NCI-H524 treated with DMSO at 0.1 percent for 48 hours (cell line): ENCODE measurements around the gene TRPC4.

Source experiments
- DNase-seq: peaks from one replicate; lab custom pipeline; 2025; lab: John Stamatoyannopoulos, UW

TRPC4 gene

DNA sequence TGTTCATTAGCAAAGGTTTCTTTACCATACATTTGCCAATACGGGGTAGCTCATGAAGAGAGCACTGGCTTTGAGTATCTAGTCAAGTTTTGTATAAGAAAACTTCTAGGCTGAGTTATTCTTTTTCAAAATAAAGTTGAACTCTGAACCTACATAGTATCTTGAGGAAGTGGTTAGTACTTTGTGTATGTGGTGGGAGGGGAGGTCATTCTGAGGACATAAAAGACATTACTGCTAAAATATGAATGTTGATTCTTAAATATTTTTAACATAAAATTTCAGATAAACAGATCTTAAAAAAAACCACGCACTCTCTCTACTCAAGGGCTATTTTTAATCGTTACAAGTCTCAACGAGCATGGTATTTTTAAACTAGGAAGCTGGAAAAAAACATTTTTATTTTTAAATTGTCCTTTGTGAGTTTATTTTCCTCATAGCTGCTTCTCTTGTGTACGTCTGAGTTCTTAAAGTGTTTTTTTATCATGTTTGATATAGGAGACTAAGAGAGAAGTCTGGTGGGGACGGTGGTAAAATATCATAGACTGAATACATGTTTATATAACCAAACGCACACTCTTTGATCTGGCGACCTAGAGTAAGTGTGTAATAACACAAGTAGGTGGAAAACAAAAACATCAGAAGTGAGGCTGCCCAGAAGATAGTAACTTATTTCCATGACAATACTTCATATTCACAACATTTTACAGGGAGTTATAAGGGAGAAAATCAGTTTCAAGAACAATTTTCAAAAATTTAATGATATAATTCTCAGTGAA is 153.0 kb downstream of the TRPC4 start:
- DNase-seq = no peak

DNA sequence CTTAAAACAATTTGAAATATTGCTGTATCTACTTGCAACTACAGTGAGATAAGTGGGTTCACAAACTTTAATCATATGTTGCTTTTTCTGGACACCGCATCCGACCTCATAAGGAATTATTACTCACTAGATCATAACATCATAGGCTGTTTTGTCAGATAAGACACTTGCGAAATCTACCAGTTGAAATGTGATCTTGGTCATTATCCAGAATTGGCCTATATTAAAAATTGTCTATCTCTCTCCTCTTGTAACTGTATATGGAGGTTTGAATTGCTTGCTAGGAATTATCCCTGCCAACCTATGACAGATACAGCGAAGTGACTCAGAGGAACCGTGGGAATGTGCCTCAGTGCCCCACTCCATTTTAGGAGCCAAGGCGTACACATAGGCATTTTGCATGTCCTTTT is 154.0 kb downstream of the TRPC4 start:
- no peak for DNase-seq

DNA sequence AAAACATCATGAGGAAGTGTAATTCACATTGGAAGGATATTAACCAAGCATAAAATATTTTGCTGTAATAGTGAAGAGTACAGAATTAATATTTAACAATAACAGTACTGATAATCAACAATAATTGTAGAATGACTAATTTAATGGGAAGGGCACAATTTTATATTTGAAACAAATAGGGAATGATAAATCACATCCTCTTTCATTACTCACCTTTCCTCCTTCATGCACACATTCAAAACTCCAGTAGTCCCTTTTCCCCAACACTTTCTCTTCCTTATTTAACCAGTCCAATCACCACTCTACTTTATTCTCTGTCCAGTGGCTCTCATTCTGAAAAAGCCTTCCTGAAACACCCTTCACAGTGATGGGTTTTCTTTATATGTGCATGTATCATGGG is 160.3 kb downstream of the TRPC4 start:
- DNase-seq = no peak

DNA sequence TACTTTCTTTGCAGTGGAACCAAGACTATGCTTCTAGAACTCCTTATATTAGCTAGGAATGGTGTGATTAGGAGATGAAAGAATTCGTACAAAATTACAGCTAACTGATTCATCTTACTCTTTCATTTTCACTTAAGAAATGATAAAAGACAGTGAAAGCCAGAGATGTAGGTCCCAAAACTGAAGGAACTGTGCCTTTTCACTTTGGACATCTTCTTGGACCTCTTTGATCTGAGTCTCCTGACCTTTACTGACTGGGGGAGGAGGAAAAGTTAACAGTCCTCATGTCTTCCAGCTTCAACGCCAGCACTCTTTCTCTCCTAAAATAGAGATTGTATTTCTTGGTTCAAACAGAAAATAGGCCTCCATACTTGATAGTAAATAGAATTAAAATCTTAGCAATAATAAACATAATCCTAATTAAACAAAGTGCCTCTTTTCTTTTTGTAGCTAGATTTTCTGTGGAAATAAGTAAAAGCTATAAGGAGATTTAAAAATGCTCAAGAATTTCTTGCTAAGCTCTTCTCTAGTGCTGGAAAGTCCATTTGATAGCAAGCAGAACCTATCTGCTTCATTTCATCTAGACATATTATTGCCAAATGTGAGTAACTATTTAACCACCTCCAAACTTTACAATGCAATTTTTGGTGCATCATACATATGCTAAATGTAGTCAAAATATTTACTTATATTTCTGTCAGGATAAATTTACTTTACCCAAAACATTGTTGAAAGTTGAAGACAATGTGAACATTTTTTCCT is 161.7 kb downstream of the TRPC4 start:
- DNase-seq = no peak

DNA sequence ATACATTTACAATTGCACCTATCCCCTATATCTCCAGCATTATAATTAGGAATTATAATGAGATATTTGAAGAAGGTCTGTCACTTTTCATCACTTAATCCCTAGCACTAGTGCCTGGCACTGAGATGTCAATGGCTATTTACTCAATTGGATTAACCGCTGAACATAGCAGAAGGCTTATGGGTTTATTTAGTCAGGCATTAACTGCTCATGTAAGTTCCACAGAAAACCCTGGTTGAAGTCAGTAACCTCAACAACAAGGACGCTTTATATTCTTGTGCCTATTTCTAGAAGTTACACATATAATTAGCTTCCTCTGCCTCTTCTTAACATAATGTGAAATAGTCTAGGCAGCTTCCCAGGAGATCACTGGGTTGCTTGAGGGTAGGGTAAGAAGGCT is 163.5 kb downstream of the TRPC4 start:
- DNase-seq = no peak

DNA sequence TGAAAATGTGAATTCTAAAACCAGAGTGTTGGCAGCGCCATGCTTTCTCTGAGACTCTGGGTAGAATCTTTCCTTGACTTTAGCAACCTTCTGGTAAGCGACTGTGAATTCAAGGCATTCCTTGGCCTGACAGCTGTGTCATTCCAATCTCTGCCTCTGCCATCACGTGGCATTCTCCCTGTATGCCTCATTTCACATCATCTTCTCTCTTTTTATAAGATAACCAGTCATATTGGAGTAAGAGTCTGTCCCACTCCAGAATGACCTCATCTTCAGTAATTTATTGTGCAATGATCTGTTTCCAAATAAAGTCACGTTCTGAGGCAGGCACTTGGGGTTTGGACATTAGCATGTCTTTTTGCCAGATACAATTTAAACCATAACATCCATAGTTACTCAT is 167.6 kb downstream of the TRPC4 start:
- DNase-seq = no peak

DNA sequence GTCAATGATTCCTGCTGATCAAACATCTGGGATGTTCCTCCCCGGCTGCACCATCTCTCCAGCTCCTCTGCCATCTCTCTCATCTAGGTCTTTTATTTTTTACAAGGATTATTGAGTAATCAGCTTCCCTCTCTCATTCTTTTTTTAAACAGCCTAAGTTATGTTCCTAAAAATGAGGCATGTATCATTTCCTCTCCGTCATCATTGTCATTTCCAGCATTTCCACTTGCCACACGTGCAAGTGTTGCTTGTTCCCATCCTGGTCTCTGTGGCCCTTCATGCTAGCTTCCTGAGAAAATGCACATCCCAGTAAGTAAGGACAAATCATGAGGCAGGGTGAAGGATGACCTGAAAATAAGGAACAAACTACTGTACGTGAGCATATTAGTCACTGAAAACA is 168.3 kb downstream of the TRPC4 start:
- DNase-seq = no peak

DNA sequence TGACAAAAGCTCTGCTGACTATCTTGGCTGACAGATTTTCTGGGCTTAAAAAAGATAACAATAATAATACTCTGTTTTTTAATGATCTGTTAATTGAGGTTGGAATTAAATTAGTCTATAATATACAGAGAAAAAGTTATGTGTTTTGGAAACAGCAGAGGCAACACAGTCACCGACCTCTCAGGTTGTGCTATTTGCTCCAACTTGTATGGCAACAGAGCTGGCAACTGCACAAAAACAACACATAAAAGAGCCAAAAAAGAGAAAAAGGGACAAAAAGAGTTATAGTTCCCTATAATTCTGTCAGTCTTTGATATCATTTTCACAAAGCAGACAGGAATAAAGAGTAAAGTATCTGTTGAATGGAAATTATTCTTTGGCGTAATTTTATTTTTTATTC is 168.7 kb downstream of the TRPC4 start:
- DNase-seq = no peak

DNA sequence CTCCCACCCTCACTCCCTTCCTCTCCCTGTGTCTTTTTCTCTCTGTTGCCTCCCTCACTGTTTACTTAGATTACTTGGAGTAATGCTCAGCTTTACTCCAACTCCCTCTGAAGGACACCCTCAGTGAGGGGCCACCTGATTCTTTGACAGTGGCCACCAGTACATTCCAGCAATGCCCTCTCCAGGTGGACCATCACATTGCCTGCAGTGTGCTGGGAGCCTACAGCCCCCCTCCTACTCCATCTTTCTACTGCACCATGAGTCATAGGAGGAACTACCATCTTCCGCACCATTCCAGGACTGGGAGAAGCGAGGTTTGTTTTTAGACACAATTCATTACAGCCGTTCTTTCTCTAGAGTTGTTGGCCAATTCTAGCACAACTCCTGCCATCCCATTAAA is 174.4 kb downstream of the TRPC4 start:
- no peak for DNase-seq

DNA sequence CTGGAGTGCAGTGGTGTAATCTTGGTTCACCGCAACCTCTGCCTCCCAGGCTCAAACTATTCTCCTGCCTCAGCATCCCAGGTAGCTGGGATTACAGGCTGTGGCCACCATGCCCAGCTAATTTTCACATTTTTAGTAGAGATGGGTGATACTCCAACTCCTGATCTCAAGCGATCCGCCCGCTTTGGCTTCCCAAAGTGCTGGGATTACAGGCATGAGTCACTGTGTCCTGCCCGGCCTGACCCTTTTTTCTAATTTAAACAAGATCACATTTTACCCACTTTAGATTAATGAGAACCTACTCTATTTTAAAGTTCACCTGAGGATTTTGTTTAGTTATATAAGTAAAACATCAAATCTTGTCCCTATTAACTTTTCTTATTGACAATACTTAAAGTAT is 179.2 kb downstream of the TRPC4 start:
- DNase-seq = no peak

DNA sequence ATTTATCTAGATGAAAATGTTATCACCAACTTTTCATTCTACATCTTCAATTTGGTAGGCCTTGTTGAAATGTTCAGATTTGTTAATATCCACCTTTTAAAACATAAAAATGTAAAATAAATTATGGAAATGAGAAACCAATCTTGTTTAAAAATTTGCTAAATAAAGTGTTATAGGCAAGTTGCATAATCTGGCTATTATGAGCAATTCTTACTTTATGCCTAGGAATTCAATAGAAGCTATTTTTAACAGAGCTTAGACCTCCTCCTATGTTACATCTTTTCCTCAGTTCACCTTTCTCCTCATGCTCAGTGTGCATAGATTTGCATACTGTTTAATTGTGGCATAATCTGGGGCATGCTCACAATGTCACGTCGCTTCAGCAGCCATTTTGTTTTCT is 183.1 kb downstream of the TRPC4 start:
- DNase-seq = no peak

DNA sequence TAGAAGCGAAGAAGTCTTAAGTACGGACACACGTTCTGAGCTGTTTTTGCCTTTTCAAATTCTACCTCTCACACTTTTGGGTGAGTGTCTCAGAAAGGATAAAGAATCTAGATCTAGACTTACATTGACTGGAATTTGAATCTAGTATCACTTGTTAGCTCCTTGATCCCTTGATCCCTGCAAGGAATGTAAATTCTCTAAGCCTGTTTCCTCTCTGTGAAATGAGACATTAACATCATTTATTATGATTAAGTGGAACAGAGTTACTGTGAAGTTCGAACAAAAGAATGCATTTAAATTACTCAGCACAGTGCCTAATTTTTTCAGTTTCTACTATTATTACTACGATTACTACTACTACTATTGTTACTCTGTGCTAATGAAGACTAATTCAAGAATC is 184.4 kb downstream of the TRPC4 start:
- DNase-seq = no peak

DNA sequence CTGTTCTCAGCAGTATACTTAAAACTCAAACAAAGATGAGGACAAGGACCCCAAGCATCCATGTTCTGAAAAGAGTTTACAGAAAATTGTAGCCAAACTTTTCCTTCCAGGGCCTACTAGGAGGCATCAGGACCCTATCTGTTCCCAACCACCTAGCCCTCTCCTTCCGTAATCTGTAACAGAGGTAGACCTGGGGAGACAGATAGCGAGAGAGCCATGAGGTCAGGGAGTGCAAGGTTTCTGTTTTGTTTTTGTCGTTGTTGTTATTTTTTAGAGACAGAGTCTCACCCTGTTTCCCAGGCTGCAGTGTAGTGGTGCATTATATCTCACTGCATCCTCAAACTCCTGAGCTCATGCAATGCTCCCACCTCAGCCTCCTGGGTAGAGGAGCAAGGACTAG is 187.1 kb downstream of the TRPC4 start:
- DNase-seq = no peak

DNA sequence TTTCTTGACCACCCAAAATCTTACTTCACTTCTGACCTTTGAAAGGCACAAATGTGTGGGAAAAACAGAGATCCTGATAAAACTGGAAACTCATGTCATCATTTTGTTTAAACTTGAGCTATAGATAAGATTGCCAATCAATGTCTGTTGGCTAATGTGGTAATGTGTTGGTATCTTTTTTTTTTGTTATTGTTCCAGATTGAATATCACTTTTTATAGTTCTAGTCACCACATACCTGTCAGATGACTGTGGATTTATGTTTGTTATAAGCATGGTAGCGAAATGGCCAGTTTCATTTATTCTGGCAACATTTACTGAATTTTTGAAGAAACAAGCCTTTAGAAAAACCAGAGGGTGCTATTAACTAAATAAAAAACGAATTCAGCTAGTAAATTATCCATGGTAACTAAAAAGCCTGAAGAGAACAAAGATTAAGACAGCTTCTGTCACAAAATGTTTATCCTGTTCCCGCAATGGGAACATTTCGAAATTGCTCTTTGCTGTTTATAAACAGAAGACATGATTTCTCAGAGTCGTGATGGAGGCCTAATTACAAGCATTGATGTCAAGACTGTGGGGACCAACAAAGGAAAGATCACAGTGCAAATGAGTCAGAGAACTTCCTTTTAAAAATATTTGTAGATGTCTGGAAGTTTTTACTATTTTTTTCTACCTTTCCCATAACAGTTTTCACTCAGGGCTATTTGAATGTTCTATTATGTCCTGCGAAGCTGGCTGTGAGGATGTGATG is 188.1 kb downstream of the TRPC4 start:
- DNase-seq = no peak

DNA sequence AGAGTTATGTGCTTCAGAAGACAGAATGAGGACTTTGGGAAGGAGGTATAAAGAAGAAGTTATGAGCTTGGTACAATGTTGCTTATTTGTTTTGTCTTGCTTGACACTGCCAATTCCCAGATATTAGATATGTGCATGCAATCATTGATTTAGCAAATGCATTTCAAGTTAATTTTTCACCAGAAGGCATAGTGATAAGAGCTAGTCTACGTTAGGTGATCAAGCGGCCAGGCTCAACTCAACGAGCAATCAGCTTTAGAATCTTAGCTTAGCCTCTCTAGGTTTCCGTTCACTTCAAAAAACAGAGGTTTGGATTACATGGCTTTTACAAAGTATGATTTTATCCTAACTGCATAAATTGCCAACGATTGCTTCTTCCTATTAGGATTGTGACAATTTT is 189.4 kb downstream of the TRPC4 start:
- DNase-seq = no peak

DNA sequence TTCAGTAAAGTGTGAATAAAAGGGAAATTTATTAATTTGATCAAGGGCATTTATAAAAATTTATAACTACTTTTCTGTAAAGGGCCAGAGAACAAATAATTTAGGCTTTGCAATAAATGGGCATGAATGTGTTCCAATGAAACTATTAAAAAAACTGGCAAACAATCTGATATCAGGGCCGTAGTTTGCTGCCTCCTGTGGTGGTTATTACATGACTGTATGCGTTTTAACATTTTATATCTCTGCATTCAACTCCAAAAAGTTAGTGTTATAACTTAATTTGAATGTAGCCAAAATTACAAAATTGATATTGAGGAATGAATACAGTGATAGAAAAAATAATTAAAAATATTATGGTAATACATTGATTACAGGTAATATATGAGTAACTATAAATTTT is 190.5 kb downstream of the TRPC4 start:
- no peak for DNase-seq

DNA sequence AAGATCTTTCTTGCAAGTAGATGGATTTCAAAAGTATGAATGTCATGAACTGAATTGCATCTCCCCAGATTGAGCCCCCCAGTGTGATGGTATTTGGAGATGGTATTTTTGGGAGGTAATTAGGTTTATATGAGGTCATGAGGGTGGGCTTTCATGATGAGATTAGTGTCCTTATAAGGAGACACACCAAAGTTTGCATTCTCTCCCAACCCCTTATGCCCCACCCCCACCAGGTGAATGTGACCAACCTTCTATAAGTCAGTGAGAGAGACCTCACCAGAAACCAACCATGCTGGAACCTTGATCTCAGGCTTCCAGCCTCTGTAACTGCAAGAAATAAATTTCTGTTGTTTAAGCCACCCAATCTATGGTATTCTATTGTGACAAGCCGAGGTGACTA is 199.7 kb downstream of the TRPC4 start:
- no peak for DNase-seq

DNA sequence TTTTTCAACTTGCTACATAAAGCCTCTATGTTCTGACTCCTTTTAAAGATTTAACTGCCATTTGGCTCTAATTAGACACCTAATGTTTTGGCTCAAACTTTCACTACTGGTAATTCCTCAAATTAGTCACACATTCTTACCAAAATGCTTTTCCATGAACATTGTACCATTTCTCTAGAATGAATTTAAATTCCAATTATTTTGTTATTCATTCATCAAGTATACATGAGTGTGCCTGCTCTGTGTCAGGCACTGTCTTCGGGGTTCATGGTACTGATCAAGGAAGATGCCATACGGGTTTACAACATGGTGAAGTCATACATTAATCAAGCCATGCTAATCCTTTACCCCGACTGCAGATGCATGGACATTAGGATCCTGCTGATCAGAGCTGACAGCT is 201.9 kb downstream of the TRPC4 start:
- DNase-seq = no peak

DNA sequence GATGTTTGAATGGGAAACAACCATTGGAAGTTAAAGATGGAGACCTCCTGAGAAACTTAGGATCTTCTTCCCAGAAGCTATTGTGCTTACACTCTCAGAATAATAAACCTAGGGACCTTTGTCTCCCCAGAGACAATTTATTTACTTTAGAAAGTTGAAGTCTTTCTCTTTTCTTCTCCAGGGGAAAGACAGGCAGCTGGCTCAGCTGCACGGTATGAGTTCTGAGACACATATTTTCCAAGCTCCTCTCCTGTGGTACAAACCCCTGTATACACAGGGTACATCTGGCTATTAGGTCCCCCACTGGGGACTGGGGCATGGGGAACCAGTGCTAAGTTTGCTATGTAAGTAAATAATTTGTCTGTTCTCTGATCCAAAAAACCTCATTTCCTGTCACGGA is 203.5 kb downstream of the TRPC4 start:
- no peak for DNase-seq

DNA sequence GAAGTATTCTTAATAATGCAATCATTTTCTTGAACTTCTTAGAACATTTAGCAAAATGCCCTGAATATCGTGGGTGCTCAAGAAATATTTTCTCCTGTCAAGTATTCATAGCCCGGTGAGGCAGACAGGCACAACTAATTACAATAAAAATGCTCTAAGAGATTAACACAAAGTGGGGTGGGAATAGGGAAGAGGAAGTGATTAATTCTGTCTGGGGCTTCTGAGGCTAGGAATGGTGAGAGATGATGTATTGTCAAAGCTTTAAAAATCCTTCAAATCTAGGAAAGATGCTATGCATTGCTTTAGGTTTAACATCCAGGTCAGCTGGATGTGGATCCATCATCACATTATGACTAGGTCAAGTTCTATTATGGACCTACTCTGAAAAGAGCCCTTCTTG is 204.2 kb downstream of the TRPC4 start:
- DNase-seq = no peak

DNA sequence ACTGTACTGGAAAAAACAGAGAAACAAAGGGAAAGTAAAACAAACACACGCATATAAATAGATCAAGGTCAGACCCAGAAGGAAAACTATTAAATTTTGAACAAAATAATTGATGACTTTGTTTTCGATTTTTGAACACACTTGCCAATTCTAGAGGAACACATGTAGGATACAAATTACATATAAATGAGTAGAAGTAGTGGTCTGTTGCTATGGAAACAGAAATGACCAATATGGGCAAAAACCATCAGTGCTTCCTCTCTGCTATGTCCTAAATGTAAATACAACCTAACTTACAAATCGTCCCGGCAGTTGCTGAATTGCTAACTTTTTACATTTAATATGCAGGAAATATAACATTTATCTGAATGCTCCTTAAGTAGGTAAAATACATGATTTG is 205.8 kb downstream of the TRPC4 start:
- no peak for DNase-seq

DNA sequence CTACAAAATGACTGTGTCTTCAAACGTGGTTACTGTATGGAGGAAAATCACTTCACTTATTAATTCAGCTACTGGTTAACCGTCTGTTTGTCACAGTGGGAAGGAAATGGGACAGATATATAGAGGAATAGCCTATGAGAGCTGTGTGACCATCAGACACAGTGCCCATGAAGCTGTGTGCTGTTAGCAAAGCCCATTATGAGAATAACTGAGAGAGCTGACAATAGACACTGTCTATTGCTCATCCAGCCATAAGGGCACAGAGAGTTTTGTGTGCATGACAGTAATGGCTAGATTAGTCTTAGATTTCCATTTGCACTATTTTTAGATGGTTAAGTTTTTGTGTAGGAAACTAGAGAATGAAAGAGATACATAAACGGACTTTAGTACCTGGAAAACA is 206.9 kb downstream of the TRPC4 start:
- no peak for DNase-seq

DNA sequence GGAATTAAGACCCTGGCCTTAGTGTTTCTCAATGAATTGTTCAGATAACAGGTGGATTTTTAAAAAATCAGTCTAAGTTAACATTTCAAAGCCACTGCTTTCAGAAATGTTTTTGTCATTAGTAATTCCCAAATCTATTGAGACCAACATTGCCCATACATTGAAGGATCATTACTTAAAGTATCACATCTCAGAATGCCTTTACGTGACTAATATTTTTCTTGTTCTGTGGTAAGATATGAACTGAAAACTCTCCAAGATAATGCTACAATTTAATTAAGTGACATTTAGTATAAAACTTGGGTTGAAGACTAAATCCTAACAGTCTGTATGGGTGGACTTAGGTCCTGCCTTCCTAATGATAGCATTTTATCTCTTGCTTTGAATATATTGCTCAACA is 211.6 kb downstream of the TRPC4 start:
- no peak for DNase-seq
